ENCODE data around the gene SLC39A1.

The SLC39A1 gene

DNA sequence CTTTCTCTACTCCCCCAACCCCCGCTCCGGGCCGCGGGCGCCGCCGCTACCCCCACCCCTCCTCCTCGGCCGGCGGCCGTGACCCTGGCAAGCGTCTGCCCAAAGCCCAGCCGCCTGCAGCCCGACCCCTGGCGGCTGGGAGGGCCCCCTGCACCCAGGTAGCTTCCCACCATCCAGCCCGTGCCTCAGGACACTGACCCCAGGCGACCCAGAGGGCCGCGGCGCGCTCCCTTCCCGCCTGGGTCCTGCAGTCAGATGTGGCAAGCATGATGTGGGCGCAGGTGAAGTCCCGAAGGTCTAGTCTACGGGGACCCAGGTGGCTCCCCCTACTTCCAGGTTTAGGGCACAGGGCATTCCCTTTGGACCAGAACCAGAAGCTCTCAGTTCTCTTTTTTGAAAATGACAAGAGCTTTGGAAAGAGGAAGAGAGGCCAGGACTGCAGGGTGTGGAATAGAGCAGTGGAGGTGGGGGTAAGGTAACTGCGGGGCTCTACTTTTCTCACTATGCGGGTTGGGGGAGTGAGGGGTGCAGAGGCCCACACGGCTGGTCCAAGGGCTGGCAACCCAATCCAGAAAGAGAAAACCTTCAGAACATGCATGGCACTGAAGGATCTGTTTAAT, 16.6 kb downstream of the SLC39A1 start, which contains the start of gene DENND4B:
Gene DENND4B (minus strand): TSS at position 97 of the 620 bp plus-strand sequence. CDS start 2,344 bp downstream, outside the sequence.
- DNase-seq = peak; percentile 67

DNA sequence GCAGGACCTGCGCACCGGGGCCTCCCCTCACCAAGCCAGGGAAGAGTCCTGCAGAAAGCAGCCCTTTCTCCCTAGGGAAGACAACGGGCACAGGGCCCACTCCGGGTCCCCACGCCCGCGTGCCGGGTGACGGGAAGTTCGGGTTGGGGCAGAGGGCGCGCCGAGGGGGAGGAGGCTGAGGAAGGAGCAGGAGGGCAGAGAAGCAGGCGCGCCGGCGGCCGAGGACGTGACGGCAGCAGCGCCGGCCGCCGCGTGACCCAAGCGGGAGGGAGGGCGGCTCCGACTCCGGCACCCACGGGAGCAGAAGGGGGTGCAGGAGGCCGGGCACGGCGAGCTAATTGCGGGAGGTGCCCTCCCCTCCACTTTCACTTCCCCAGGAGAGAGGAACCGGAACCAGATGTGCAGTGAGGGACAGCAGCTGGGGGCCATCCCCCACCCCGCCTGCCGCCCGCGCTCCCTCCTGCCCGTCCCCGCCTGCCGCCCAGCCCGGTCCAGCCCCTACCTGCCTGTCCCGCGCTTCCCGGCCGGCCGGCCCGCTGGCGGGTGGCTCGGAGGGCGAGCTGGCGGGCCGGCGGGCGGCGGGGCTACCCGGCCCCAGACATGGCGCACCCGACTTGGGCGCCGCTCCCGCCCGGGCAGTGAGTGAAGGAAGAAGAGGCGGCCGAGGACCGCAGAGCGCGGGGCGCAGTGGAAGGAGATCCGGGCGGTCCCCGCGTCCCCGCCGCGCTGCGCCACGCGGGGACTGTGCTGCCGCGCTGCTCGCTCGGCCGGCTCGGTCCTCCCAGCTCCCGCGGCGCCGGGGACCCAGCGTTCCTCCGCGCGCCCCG, 17.3 kb downstream of the SLC39A1 start:
- DNase-seq = peak; percentile 50

DNA sequence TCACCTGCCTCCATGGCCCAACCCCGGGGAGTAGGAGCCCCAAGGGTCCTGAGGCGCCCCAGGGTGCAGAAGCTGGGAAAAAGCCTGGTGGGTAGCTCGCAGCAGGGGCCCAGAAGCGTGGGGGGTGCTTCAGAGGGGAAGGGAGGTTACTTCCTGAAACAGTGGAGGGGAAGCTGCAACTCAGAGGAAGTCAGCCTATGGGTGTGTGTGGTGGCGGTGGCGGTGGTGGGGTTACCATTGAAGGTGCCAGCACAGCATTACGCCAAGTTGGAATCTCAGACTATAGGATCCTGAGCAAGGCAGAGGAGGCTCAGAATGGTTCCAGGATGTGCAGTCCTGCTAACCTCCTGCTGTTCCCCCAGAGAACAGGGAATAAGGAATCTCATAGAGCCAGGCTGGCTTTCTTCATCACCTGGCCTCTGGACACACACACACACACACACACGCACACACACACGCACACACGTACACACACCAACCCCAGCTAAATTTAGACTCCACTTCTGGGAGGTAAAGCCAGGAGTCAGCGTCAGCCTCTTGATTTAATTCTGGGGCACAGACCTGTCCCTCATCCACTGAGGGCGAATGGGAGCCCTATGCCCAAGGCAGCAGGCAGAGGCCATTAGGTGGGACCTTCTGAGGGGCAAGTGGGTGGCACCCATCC, 18.1 kb downstream of the SLC39A1 start:
- DNase-seq = no peak

DNA sequence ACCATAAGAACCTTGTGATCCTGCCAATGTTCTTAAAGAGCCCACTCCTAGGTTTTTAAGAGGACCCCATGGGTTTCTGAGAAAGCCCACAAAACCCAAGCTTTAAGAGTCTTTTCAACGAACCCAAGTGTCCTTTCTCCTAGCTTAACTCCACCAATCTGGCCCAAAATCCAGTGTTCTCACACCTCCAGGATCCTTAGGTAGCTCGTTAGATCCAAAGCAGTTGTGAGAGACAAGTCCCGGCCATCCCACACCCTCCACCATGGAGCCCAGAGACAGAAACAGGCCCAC, 18.6 kb downstream of the SLC39A1 start:
- DNase-seq = no peak

DNA sequence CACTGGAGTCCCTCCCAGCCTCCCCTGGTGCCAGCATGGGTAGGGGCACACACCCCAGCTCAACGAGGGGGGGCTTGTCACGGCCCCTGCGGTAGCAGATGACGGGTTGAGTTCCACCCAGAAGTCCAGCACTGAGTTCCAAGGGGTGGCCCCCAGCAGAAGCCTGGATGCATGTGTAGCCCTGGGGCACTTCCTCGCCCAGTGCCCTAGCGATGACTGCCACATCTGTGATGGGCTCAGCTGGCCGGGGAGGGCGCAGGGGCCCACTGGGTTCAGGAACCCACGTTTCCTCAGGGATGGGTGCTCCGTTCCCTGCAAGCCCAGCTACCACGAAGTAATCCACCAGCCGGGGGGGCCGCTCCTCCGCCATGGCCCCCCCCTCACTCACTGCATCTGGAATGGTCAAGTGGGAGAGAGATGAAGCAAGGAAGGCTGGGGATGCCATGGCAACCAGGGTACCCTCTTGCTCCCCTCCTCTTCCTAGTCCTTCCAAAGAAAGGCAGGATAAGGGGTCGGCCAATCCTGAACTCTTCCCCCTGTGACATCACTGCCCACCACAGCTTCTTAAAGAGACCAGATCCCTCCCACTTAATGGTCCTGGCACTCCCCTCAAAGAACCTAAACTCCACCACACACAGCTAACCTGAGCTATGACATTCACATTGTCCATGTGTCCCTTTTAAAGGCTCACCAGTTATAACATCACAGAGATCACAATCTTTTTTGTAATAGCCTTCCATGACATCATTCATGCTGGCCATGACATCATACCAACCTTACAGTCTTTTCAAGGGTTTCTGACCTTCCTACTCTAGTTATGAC, 19.1 kb downstream of the SLC39A1 start:
- no peak for DNase-seq

DNA sequence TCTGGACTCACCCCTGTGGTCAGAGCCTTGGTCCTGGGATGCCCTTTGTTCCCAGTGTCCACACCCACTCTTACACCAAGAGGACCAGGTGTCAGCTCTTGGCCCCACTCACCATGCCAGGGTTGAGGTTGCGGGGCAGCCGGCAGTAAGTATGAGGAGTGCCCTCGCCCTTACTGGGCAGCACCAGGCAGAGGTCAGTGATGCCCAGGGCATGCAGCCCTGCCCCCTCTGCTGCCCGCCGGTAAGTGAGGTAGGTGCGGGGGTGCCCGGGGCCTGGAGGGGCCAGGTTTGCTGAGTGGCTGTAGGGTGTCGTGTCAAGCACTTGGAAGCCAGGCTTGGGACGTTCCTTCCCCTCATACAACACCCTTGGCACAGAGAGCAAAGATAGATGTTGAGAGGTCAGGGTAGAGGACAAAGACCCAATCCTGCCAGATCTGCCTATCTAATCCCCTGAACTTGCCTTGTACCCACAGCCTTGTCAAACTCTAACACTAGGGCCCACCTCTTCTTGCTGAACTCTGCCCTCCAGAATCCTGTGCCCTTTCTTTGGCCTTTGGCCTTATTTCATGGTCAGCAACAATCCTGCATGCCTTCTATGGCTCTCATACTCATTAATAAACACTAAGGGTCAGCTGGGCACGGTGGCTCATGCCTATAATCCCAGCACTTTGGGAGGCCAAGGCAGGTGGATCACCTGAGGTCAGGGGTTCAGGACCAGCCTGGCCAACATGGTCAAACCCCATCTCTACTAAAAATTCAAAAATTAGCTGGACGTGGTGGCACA, 20.4 kb downstream of the SLC39A1 start:
- DNase-seq = no peak

GRCh38 chr1:153941826-153942725, 21.3 kb downstream of the SLC39A1 start:
- DNase-seq = no peak

GRCh38 chr1:153940756-153941155, 22.6 kb downstream of the SLC39A1 start:
- no peak for DNase-seq

GRCh38 chr1:153939476-153939875, 23.9 kb downstream of the SLC39A1 start:
- no peak for DNase-seq

GRCh38 chr1:153938996-153939395, 24.3 kb downstream of the SLC39A1 start:
- no peak for DNase-seq

DNA sequence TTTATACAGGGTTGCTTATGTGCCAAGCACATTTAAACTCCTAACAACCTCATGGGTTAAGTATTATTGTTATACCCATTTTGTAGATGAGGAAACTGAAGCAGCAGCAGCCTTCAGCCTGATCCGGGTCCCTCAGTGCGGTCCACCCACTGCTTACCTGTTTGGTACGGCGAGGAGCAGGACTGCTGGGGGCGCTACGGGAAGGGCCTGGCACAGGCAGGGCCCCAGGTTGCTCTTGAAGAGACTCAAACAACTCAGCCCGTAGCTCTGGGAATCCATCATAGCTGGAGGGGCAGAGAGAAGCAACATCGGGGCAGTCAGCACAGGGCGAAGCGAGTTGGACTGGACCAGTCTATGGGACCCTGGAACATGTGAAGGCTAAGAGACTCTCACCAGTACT, 26.0 kb downstream of the SLC39A1 start:
- DNase-seq = no peak

- peak; percentile 41 for DNase-seq
Observed at GRCh38 chr1:153936011-153936802, 27.1 kb downstream of the SLC39A1 start.

DNA sequence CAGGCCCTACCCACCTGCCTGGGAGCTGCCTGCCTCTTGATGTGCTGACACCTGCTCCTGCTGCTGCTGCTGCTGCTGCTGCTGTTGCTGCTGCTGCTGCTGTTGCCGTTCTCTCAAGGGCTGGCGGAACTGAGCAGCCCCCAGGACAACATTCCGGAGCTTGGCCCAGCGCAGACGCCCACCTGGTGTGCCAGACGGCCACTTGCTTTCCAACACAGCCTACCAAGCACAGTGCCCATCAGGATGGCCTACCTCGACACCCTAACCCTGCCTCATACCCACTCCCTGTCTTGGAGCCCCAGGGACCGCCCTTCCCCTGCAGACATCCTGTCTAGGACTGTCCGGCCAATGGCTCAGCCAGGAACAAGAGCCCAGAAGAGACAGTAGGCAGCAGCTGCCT, 28.6 kb downstream of the SLC39A1 start:
- no peak for DNase-seq

DNA sequence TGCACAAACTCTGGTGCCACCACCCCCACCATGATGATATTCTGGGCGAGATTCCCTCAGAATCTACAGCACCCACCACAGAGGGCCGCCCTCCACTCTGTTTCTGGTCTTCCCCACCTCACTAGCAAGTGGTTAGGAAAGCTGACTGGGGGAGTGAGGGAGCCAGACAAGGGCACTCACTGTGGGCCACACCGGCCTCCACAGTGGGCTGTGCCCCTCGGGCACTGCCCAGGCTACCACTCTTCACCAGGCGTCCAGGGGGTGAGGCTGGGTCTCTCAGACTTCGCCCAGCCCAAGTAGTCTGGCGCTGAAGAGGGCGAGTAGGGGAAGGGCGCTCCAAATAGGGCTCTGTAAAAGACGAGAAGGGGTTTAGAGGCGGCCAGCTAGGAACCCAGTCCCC, 29.4 kb downstream of the SLC39A1 start:
- no peak for DNase-seq

DNA sequence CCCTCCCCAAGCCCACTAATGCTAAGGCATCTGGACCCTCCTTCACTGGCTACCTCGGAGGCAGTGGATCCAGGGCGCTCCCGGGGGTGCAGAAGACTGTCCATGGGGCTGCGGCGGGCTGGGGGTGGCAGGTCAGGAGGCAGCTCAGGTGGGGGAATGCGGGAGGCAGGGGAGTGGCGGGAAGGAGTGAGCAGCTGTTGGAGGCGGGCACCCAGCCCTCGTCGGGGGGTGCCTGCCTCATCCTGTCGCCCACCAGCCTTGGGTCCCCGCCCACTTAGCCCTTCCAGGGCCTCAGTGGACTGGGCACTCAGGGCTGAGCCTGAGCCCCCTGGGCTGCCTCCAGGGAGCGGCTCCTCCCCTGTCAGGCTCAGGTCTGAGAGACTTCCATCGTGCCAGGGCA, 29.9 kb downstream of the SLC39A1 start:
- DNase-seq = no peak

DNA sequence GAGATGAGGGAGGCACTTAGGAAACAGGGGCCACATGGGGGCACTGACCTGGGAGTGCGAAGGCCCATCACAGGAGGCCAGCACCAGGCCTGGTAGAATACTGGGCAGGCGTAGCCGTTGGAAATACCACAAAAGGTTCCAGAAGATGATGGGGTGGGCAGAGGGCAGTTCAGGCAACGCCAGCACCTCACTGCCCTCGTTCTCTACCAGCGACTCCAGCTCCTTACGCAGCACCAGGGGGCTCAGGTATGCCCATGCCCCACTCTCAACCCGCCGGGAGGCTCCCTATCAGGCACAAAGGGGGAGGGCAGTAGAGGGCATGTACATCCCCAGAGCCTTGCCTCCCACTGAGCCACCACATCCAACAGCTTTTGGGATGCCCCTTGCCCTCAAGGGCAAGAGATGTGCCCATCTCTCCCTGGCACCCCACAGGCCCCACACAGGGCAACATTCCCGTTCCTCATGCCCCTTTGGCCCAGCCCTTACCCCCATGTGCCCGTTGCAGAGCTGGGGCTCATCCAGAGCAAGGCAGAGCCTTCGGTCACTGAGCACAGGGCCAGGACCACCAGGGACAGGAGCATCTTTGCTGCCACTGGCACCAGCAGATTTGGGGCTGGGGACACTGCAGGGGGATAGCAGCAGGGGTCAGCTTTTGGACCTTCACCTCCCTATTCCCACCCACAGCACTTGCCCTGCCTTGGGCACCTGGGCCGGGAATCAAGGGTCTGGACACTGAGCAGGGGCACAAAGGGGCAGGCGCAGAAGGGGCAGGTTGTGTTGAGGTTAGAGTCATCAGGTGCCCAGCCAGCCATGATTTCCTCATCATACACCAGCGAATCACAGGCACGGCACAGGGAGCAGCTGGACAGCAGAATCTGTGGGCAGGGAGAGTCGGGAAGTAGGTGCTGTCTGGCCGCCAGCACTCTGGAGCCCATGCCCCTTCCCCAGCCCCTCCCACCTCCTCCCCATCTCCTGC, 30.9 kb downstream of the SLC39A1 start:
- DNase-seq = no peak

GRCh38 chr1:153929981-153930948, 33.1 kb downstream of the SLC39A1 start:
- no peak for DNase-seq

- no peak for DNase-seq
Observed at GRCh38 chr1:153929426-153929825, 33.9 kb downstream of the SLC39A1 start.
